Measurements from ENCODE around the gene TIAM1.

TIAM1 gene

DNA sequence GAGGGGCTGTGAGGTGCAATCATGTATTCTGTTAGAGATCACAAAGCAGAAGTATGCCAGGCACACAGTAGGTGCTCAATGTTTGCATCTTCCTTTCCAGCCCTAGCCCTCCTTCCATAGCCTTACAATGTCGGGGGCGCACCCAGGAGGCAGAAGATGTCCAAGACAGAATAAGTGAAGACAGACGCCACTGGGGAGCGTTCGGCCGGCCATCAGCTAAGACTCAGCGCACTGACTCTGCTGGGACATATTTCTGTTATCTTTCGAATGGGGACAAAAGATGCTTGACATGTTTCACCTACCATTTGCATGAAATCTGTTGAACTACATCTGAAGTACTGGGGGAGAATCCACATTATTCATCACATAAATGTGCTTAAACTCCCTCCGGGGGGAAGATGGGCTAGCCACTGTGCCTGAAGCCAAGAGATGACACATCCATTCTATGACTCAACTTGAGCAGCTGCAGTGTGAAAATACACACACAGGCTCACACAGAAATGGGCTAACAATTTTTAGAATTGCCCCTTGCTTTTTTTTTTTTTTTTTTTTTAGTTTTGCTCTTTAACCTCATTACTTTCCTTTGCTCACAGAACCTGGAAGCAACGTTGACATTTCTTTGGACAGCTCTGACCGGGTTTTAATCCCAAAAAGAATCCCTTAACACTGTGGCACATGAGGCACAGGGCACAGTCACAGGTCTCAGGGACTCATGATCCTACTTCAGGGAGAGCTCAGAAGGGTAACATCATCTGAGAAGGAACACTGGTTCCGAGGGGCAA lies 7.9 kb downstream of the TIAM1 start:
- Histone ChIP-seq H3K4me2 (ENCODE audit: low read length) (no peak overlapping the region), H3K9me2 (replicated peaks; ENCODE audit: control insufficient read depth, low read length) (no peaks in the 10 kb centered on the region), H3K4me3 (ENCODE audit: low read length) (no peak overlapping the region), H4K20me1 (ENCODE audit: control insufficient read depth, insufficient read depth, low read depth, low read length) (no peaks in the 10 kb centered on the region), H3K9me3 (ENCODE audit: control insufficient read depth, insufficient read depth, low read length) (no peaks in the 10 kb centered on the region), H3K27ac (ENCODE audit: low read depth, low read length) (no peak overlapping the region), H3K27me3 (ENCODE audit: control insufficient read depth, low read length) (0 out of 2 replicates have a peak, but pooled peaks cover 3% of the 10 kb centered on the region), H3F3A (ENCODE audit: control insufficient read depth, insufficient read depth) (no peaks in the 10 kb centered on the region), H3K4me1 (ENCODE audit: control insufficient read depth, low read length) (no peaks in the 10 kb centered on the region), H3K36me3 (ENCODE audit: control insufficient read depth, low read length) (no peaks in the 10 kb centered on the region), H3K79me2 (ENCODE audit: control insufficient read depth, low read length) (no peaks in the 10 kb centered on the region)
- TF ChIP-seq, protein P1, sequence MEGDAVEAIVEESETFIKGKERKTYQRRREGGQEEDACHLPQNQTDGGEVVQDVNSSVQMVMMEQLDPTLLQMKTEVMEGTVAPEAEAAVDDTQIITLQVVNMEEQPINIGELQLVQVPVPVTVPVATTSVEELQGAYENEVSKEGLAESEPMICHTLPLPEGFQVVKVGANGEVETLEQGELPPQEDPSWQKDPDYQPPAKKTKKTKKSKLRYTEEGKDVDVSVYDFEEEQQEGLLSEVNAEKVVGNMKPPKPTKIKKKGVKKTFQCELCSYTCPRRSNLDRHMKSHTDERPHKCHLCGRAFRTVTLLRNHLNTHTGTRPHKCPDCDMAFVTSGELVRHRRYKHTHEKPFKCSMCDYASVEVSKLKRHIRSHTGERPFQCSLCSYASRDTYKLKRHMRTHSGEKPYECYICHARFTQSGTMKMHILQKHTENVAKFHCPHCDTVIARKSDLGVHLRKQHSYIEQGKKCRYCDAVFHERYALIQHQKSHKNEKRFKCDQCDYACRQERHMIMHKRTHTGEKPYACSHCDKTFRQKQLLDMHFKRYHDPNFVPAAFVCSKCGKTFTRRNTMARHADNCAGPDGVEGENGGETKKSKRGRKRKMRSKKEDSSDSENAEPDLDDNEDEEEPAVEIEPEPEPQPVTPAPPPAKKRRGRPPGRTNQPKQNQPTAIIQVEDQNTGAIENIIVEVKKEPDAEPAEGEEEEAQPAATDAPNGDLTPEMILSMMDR (IDR thresholded peaks at IDR 0.05; ENCODE audit: low read depth, low read length, poor library complexity, severe bottlenecking), result no peak
- TF ChIP-seq EZH2phosphoT487 (IDR thresholded peaks at IDR 0.05; ENCODE audit: borderline replicate concordance, low read length), result no peak

DNA sequence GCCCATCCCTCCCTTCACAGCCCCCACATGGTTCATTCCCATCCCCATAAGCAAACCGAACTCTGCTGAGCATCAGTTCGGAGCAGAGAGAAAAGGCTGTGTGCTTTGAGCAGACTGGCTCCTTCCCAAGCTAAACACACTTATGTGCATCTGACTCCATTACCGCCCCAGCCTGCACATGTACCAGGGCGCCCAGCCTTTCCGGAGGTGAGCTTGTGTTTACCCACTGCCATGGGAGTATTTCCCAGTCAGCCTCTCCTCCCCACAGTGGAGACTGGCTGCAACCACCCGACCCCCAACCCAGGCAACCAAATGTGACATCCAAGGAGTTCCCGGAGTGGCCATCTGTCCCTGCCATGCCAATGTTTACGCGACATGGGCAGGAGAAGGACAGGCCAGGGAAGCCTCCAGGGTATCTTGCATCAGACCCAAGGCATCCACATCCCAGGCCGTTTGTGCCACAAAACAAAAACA lies 9.4 kb downstream of the TIAM1 start:
- no peaks in the 10 kb centered on the region for H3K79me2 ChIP-seq (ENCODE audit: control insufficient read depth, low read length)
- H3K4me2 ChIP-seq (ENCODE audit: low read length), result no peak overlapping the region
- no peaks in the 10 kb centered on the region for H3F3A ChIP-seq (ENCODE audit: control insufficient read depth, insufficient read depth)
- no peaks in the 10 kb centered on the region for H3K9me3 ChIP-seq (ENCODE audit: control insufficient read depth, insufficient read depth, low read length)
- TF ChIP-seq, protein P1 (IDR thresholded peaks at IDR 0.05; ENCODE audit: low read depth, low read length, poor library complexity, severe bottlenecking), result no peak
- H3K27me3 ChIP-seq (ENCODE audit: control insufficient read depth, low read length), result no peaks in the 10 kb centered on the region
- H3K4me1 ChIP-seq (ENCODE audit: control insufficient read depth, low read length), result no peaks in the 10 kb centered on the region
- H3K36me3 ChIP-seq (ENCODE audit: control insufficient read depth, low read length), result no peaks in the 10 kb centered on the region
- H3K9me2 ChIP-seq (replicated peaks; ENCODE audit: control insufficient read depth, low read length), result no peaks in the 10 kb centered on the region
- no peaks in the 10 kb centered on the region for H4K20me1 ChIP-seq (ENCODE audit: control insufficient read depth, insufficient read depth, low read depth, low read length)
- no peak overlapping the region for H3K4me3 ChIP-seq (ENCODE audit: low read length)
- H3K27ac ChIP-seq (ENCODE audit: low read depth, low read length), result no peak overlapping the region

DNA sequence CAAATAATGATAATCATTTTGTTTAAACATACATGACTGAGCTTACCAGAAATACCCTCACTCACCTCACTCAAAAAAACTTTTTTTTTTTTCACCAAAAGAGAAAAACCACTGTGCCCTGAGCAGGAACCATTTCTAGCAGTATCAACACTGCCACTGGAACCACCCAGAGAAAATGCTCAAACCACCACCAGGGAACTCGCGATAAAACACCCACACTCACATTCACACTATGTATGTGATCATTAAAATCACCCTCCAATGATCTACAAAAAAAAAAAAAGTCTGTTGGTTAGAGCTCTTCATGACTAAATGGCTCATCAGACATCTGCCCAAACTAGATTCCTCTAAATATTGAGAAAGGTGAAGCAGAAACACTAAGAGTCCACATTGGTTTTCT lies 11.5 kb downstream of the TIAM1 start:
- TF ChIP-seq, protein P1 (IDR thresholded peaks at IDR 0.05; ENCODE audit: low read depth, low read length, poor library complexity, severe bottlenecking), result no peak
- TF ChIP-seq EZH2phosphoT487 (IDR thresholded peaks at IDR 0.05; ENCODE audit: borderline replicate concordance, low read length), result no peak
- Histone ChIP-seq H3F3A (ENCODE audit: control insufficient read depth, insufficient read depth) (no peaks in the 10 kb centered on the region), H3K27ac (ENCODE audit: low read depth, low read length) (no peak overlapping the region), H3K79me2 (ENCODE audit: control insufficient read depth, low read length) (no peaks in the 10 kb centered on the region), H4K20me1 (ENCODE audit: control insufficient read depth, insufficient read depth, low read depth, low read length) (no peaks in the 10 kb centered on the region), H3K4me3 (ENCODE audit: low read length) (no peak overlapping the region), H3K27me3 (ENCODE audit: control insufficient read depth, low read length) (no peaks in the 10 kb centered on the region), H3K9me3 (ENCODE audit: control insufficient read depth, insufficient read depth, low read length) (no peaks in the 10 kb centered on the region), H3K4me1 (ENCODE audit: control insufficient read depth, low read length) (peaks cover 4% of the 10 kb centered on the region), H3K4me2 (ENCODE audit: low read length) (no peak overlapping the region), H3K36me3 (ENCODE audit: control insufficient read depth, low read length) (no peaks in the 10 kb centered on the region), H3K9me2 (replicated peaks; ENCODE audit: control insufficient read depth, low read length) (no peaks in the 10 kb centered on the region)

All from DOHH2 (cell line).